HepG2 (cell line): ENCODE measurements around the gene CST4. TPM values are rescaled to one million over a fixed set of nuclear protein-coding genes. Genes with fewer than 3 reads are reported as not detected.

Experiments
- ATAC-seq: fragments of 200-7000 bp; cut with Tn5 transposase; 3 replicates; pipeline ENCODE4 v1.9.1; 2020; ENCODE audit warnings: mild to moderate bottlenecking, moderate library complexity
- BruUV-seq: library from RNA; stranded (reverse); fragments of 400-500 nt; replicated peaks from 2 replicates; lab custom pipeline; 2021; lab: Mats Ljungman, UMichigan
- CTCF ChIA-PET: fragments of 300-600 bp; formaldehyde crosslinking; extraction: SDS; loops from one replicate; lab custom pipeline; 2021; ENCODE audit warnings: low total read pairs, inconsistent platforms, low intra/inter-chr PET ratio; lab: Yijun Ruan, JAX
- POLR2A ChIA-PET: fragments of 350-600 bp; sonication (Branson Sonifier 250); formaldehyde crosslinking; loops from one replicate; lab custom pipeline; 2020; ENCODE audit warnings: antibody characterized with exemption, inconsistent platforms; lab: Yijun Ruan, JAX
- DNase-seq: peaks from one replicate; pipeline ENCODE4 v3.0.0-alpha.2; 2015; ENCODE audit warnings: low spot score
- FAIRE-seq: peaks from 3 replicates; lab custom pipeline; 2011; peaks lifted over from hg19 to GRCh38; lab: Jason Lieb, UNC
- H2AFZ ChIP-seq: one replicate; pipeline ENCODE4 v1.6.1; 2011; ENCODE audit warnings: low read length, inconsistent platforms
- H3K27ac ChIP-seq: fragments of 300-600 bp; 3 replicates; pipeline ENCODE4 v1.8.0; 2011; ENCODE audit warnings: mixed run types, mild to moderate bottlenecking, mixed read lengths, low read length, inconsistent platforms; ENCODE audit not compliant: insufficient read depth; ENCODE audit errors: extremely low read length
- H3K27me3 ChIP-seq, 2 experiments: fragments of 200-600 bp in 1 of 2; 2 replicates in 1 of 2; 3 replicates in 1 of 2; pipeline versions ENCODE4 v1.6.0 to v1.8.0; 2011; ENCODE audit warnings: low read length in 2 of 2, mild to moderate bottlenecking in 2 of 2, moderate library complexity in 2 of 2, inconsistent platforms in 1 of 2; ENCODE audit not compliant: insufficient read depth in 2 of 2, control insufficient read depth in 1 of 2
- H3K36me3 ChIP-seq, 2 experiments: fragments of 200-600 bp in 1 of 2; replicated peaks in 1 of 2; 2 replicates in 1 of 2; 3 replicates in 1 of 2; pipeline versions ENCODE4 v1.5.1 to v1.8.0; 2011; ENCODE audit warnings: low read length in 2 of 2, inconsistent platforms in 1 of 2; ENCODE audit not compliant: insufficient read depth in 2 of 2, control insufficient read depth in 1 of 2
- H3K4me1 ChIP-seq: 2 replicates; pipeline ENCODE4 v1.5.1; 2012; ENCODE audit warnings: low read length, inconsistent platforms; ENCODE audit not compliant: insufficient read depth
- H3K4me2 ChIP-seq: 2 replicates; pipeline ENCODE4 v1.6.0; 2011; ENCODE audit warnings: low read depth, low read length, inconsistent platforms
- H3K4me3 ChIP-seq, 3 experiments: fragments of 200-600 bp in 1 of 3; sonication (generic), shearing (Covaris generic) in 1 of 3; replicated peaks in 1 of 3; 2 replicates each; pipeline ENCODE4 v1.5.1; 2011 to 2016; ENCODE audit warnings: low read length in 3 of 3, inconsistent platforms in 2 of 3, low read depth in 2 of 3, mild to moderate bottlenecking in 2 of 3, control low read depth in 1 of 3, mixed read lengths in 1 of 3; ENCODE audit not compliant: insufficient read depth in 1 of 3
- H3K79me2 ChIP-seq: one replicate; pipeline ENCODE4 v1.6.1; 2011; ENCODE audit warnings: low read length, inconsistent platforms; ENCODE audit not compliant: insufficient read depth
- H3K9ac ChIP-seq: 2 replicates; pipeline ENCODE4 v1.6.0; 2011; ENCODE audit warnings: mild to moderate bottlenecking, low read depth, low read length, inconsistent platforms; ENCODE audit not compliant: insufficient read depth
- H3K9me3 ChIP-seq: 2 replicates; pipeline ENCODE4 v1.5.1; 2012; ENCODE audit warnings: mild to moderate bottlenecking, low read length
- H4K20me1 ChIP-seq: 2 replicates; pipeline ENCODE4 v1.6.0; 2011; ENCODE audit warnings: inconsistent platforms, mild to moderate bottlenecking, low read length, moderate library complexity; ENCODE audit not compliant: insufficient read depth
- ISX ChIP-seq: sonication (generic); formaldehyde crosslinking; conservative IDR thresholded peaks from 2 replicates; pipeline ENCODE4 v1.5.0; 2020; ENCODE audit warnings: missing genetic modification reagents
- NAIF1 ChIP-seq: sonication (generic); formaldehyde crosslinking; IDR thresholded peaks from 2 replicates; pipeline ENCODE4 v1.5.0; 2020; ENCODE audit warnings: mild to moderate bottlenecking, missing genetic modification reagents, borderline replicate concordance
- RFXANK ChIP-seq: IDR thresholded peaks from 2 replicates; pipeline ENCODE4 v1.6.1; 2016
- SOX13 ChIP-seq, 3 experiments: fragments of 450-650 bp in 1 of 3; sonication (generic) in 1 of 3; formaldehyde crosslinking in 1 of 3; IDR thresholded peaks in 2 of 3; conservative IDR thresholded peaks in 1 of 3; 2 replicates each; pipeline versions ENCODE4 v1.5.0 to v1.6.1; 2016 to 2020; ENCODE audit warnings: antibody characterized with exemption in 1 of 3, mild to moderate bottlenecking in 1 of 3, missing compliant biosample characterization in 1 of 3, missing genetic modification reagents in 1 of 3, moderate library complexity in 1 of 3
- ZNF431 ChIP-seq: sonication (generic); formaldehyde crosslinking; IDR thresholded peaks from 2 replicates; pipeline ENCODE4 v1.9.0; 2022; ENCODE audit warnings: missing genetic modification reagents, low read depth, mild to moderate bottlenecking, borderline replicate concordance
- ZNF772 ChIP-seq: sonication (generic); formaldehyde crosslinking; IDR thresholded peaks from 2 replicates; pipeline ENCODE4 v1.5.0; 2020; ENCODE audit warnings: mild to moderate bottlenecking, missing genetic modification reagents
- ZSCAN21 ChIP-seq: sonication (generic); formaldehyde crosslinking; IDR thresholded peaks from 2 replicates; pipeline ENCODE4 v1.8.0; 2022; ENCODE audit warnings: mild to moderate bottlenecking, missing genetic modification reagents, moderate library complexity, borderline replicate concordance
- WGBS: methylation state at CpG from one replicate; pipeline ENCODE4 v1.1.6; 2017; ENCODE audit warnings: low lambda C conversion rate; 5-methylcytosine and 5-hydroxymethylcytosine counted together
- in situ Hi-C: cut with HindIII; loops from 2 replicates; pipeline ENCODE4 v1.10.0; 2017; ENCODE audit warnings: low pct_unique_long_range_greater_than_20kb; ENCODE audit not compliant: extremely low pct_ligation_motif_present
- intact Hi-C: fragments of 100-400 bp; cut with micrococcal nuclease; formaldehyde crosslinking; loops from one replicate; pipeline ENCODE4 v1.10.0; 2022; ENCODE audit not compliant: unreplicated experiment
- polyA plus RNA-seq, 8 experiments: library from polyadenylated mRNA; depleted of rRNA in 3 of 8; stranded (reverse) in 7 of 8; unstranded in 1 of 8; fragments of >200 nt; fragmentation: Illumina TruSeq in 4 of 8; extraction: Trizol in 4 of 8; gene quantifications; 2 replicates each; pipeline versions ENCODE4 v1.2.1 to v1.2.3, GENCODE V29; 2011 to 2016; ENCODE audit warnings: low read depth in 4 of 8, missing spikeins in 1 of 8, mixed read lengths in 1 of 8; ENCODE audit not compliant: insufficient read depth in 1 of 8
- total RNA-seq, 5 experiments: library from RNA; depleted of rRNA; stranded (reverse); fragments of >200 nt; fragmentation: Illumina TruSeq; extraction: Trizol; gene quantifications; 2 replicates each; pipeline ENCODE4 v1.2.3, GENCODE V29; 2016; ENCODE audit warnings: low read depth in 1 of 5
- TF ChIP-seq, protein P1 (sequence below): sonication (generic); formaldehyde crosslinking; IDR thresholded peaks from 2 replicates; pipeline ENCODE4 v1.8.0; 2022; ENCODE audit warnings: low read depth, missing genetic modification reagents
- TF ChIP-seq, protein P2 (sequence below): sonication (generic); formaldehyde crosslinking; conservative IDR thresholded peaks from 2 replicates; pipeline ENCODE4 v1.4.0; 2020; ENCODE audit warnings: missing genetic modification reagents
- TF ChIP-seq, protein P3 (sequence below): sonication (generic); formaldehyde crosslinking; IDR thresholded peaks from 2 replicates; pipeline ENCODE4 v1.4.0; 2020; ENCODE audit warnings: missing genetic modification reagents
- TF ChIP-seq, protein P4 (sequence below): IDR thresholded peaks from 2 replicates; pipeline ENCODE4 v1.6.1; 2016; ENCODE audit warnings: missing compliant biosample characterization, missing genetic modification reagents, borderline replicate concordance

The CST4 gene
- total and polyA plus RNA-seq, 2 of the 13 experiments (the other 11 are each of a cell fraction or from before 2014, with no cell fraction given), result not detected

DNA sequence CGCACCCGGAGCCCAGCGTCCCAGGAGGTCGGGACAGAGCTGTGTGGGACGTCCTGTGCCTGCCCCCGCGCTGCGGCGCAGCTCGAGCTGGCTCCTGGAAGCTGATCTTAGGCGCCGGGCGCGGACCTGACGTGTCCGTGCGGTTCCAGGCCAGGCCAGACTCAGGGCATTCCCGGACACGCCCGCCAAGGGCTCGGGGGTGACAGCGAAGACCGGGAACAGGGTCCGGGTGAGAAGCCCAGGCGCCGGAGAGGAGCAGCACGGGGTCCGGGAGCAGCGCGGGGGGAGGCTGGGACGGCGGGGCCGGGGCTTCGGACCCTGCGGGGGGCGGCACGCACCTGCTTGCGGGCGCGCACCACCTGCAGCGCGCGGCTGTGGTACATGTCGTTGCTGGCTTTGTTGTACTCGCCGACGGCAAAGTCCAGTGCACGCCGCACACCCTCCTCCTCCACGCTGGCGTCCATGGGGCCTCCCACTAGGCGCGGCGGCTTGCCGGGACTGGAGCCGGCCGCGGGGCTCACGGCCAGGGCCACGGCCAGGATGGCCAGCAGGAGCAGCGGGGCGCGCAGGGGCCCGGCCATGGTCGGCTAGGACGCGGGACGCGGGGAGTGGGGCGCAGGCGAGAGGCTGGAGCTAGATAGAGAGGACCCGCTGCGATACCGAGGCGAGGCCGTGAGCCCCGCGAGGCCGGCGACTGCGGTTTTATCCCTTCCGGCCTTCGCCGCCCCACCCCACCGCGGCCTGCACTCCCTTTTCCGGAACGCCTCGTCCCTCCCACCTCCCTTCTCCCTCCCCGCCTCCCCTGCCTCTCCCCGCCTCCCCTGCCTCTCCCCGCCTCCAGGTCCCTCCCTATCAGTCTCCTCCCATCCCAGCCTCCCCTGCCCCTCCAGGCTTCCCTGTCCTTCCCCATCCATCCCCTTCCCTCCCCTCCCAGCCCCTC is 51.3 kb downstream of the CST4 start, which contains the start of gene CST3 (continued):
- TF ChIP-seq ZNF772 (CRISPR knock-in tag) (peak; percentile 74; the same call in 1 of the 2 replicates), ZNF431 (CRISPR knock-in tag) (peak; percentile 95), ZSCAN21 (CRISPR knock-in tag) (peak; percentile 90; the same call in 1 of the 2 replicates)
- TF ChIP-seq, protein P1, sequence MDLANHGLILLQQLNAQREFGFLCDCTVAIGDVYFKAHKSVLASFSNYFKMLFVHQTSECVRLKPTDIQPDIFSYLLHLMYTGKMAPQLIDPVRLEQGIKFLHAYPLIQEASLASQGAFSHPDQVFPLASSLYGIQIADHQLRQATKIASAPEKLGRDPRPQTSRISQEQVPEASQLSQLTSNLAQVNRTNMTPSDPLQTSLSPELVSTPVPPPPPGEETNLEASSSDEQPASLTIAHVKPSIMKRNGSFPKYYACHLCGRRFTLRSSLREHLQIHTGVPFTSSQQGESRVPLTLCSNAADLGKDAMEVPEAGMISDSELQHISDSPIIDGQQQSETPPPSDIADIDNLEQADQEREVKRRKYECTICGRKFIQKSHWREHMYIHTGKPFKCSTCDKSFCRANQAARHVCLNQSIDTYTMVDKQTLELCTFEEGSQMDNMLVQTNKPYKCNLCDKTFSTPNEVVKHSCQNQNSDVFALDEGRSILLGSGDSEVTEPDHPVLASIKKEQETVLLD (CRISPR knock-in tag), result peak; percentile 59; the same call in 1 of the 2 replicates

DNA sequence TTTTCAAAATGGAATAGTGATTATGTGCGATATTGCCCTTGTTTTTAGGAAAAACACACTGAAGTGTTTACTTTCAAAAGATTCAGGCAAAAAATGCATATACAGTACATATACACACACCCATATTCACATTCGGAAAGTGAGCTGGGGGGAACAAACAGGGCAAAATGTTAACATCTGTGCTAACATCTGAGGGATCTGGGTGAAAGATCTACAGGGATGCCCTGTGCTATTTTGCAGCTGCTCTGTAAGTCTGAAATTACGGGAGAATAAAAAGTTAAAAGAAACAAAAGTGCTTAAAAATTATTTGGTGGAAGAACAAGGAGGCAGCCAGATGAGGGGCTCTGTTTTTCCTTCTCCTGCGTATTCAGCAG is 51.9 kb downstream of the CST4 start:
- in situ Hi-C loops, result loop anchor here (10.0 kb wide), 1 partner anchor 1062 kb away; no protein-coding TSS in a partner anchor
- WGBS, result 1% methylated on average over 4 of the region's 4 CpGs
- no TSS peak for BruUV-seq
- Histone ChIP-seq H3K4me2 (peak overlapping the region; percentile 94), H3K36me3 (peaks cover 12 to 20% of the 10 kb centered on the region in 2 experiments), H2AFZ (no peak overlapping the region), H3K27me3 (no peaks in the 10 kb centered on the region; a peak in 1 of 5 replicates), H3K9me3 (no peaks in the 10 kb centered on the region), H3K79me2 (peaks cover 29% of the 10 kb centered on the region), H4K20me1 (peaks cover 15% of the 10 kb centered on the region; the same call in 1 of the 2 replicates), H3K4me3 (peak overlapping the region; percentile 80 to 93 (median 88)), H3K4me1 (peaks cover 89% of the 10 kb centered on the region), H3K27ac (peak overlapping the region; percentile 91), H3K9ac (peak overlapping the region; percentile 97)
- ChIA-PET CTCF (interaction anchor here (0.9 kb wide), 1 partner anchor 31 kb away, joined by 3 read pairs; no protein-coding TSS in a partner anchor), POLR2A (interaction anchor here (0.8 to 18.0 kb wide), 16 partner anchors 8 to 287 kb away, joined by 3 to 543 read pairs (median 10); partner anchors contain the start of genes GZF1, NAPB and NXT1)
- DNase-seq (no peak), ATAC-seq (no peak), FAIRE-seq (no peak)
- intact Hi-C loops, result no loop called here
- no peak for TF ChIP-seq SOX13 (IDR thresholded peaks at IDR 0.05)
- no peak for TF ChIP-seq SOX13 (CRISPR knock-in tag; conservative IDR thresholded peaks at IDR 0.05 in 1 of 2, IDR thresholded peaks at IDR 0.05 in 1 of 2)
- no peak for TF ChIP-seq RFXANK (CRISPR knock-in tag)
- TF ChIP-seq, protein P2, sequence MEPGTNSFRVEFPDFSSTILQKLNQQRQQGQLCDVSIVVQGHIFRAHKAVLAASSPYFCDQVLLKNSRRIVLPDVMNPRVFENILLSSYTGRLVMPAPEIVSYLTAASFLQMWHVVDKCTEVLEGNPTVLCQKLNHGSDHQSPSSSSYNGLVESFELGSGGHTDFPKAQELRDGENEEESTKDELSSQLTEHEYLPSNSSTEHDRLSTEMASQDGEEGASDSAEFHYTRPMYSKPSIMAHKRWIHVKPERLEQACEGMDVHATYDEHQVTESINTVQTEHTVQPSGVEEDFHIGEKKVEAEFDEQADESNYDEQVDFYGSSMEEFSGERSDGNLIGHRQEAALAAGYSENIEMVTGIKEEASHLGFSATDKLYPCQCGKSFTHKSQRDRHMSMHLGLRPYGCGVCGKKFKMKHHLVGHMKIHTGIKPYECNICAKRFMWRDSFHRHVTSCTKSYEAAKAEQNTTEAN, result no peak
- no peak for TF ChIP-seq NAIF1 (CRISPR knock-in tag)
- TF ChIP-seq, protein P3, sequence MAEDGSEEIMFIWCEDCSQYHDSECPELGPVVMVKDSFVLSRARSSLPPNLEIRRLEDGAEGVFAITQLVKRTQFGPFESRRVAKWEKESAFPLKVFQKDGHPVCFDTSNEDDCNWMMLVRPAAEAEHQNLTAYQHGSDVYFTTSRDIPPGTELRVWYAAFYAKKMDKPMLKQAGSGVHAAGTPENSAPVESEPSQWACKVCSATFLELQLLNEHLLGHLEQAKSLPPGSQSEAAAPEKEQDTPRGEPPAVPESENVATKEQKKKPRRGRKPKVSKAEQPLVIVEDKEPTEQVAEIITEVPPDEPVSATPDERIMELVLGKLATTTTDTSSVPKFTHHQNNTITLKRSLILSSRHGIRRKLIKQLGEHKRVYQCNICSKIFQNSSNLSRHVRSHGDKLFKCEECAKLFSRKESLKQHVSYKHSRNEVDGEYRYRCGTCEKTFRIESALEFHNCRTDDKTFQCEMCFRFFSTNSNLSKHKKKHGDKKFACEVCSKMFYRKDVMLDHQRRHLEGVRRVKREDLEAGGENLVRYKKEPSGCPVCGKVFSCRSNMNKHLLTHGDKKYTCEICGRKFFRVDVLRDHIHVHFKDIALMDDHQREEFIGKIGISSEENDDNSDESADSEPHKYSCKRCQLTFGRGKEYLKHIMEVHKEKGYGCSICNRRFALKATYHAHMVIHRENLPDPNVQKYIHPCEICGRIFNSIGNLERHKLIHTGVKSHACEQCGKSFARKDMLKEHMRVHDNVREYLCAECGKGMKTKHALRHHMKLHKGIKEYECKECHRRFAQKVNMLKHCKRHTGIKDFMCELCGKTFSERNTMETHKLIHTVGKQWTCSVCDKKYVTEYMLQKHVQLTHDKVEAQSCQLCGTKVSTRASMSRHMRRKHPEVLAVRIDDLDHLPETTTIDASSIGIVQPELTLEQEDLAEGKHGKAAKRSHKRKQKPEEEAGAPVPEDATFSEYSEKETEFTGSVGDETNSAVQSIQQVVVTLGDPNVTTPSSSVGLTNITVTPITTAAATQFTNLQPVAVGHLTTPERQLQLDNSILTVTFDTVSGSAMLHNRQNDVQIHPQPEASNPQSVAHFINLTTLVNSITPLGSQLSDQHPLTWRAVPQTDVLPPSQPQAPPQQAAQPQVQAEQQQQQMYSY (CRISPR knock-in tag), result no peak
- TF ChIP-seq ISX, result no peak
- TF ChIP-seq, protein P4, sequence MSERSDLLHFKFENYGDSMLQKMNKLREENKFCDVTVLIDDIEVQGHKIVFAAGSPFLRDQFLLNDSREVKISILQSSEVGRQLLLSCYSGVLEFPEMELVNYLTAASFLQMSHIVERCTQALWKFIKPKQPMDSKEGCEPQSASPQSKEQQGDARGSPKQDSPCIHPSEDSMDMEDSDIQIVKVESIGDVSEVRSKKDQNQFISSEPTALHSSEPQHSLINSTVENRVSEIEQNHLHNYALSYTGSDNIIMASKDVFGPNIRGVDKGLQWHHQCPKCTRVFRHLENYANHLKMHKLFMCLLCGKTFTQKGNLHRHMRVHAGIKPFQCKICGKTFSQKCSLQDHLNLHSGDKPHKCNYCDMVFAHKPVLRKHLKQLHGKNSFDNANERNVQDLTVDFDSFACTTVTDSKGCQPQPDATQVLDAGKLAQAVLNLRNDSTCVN, result no peak
